GM18867 (cell line): ENCODE measurements around the gene ATG4C.

Source experiments
- ATAC-seq: cut with Tn5 transposase; IDR thresholded peaks from one replicate; pipeline ENCODE4 v1.9.1; 2021; ENCODE audit warnings: mild to moderate bottlenecking, moderate library complexity; ENCODE audit not compliant: unreplicated experiment

The ATG4C gene

GRCh38 chr1:62836856-62837540 is 53.1 kb downstream of the ATG4C start:
- ATAC-seq = no peak

DNA sequence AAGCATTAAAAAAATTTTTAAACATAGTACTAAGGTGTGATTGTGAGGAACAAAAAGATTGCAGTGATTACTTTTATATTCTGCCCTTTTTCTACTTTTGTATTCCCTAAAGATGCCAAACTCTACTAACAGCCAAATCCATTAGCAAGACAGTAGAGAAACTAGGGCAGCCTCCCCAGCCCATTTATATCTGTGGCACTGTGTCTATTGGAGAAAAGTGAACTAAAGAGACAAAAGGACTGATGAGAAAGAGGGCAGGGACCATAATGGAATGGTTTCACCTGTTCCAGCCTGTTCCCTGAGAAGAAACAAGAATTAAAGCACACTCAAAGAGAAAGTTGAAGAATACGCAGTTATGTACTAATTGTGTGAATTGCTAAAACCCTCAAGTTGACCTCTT is 56.6 kb downstream of the ATG4C start:
- ATAC-seq = no peak

- ATAC-seq = peak; percentile 74
Observed at GRCh38 chr1:62841587-62842169, 57.7 kb downstream of the ATG4C start.

- ATAC-seq = no peak
Observed at GRCh38 chr1:62844030-62844429, 60.1 kb downstream of the ATG4C start.

DNA sequence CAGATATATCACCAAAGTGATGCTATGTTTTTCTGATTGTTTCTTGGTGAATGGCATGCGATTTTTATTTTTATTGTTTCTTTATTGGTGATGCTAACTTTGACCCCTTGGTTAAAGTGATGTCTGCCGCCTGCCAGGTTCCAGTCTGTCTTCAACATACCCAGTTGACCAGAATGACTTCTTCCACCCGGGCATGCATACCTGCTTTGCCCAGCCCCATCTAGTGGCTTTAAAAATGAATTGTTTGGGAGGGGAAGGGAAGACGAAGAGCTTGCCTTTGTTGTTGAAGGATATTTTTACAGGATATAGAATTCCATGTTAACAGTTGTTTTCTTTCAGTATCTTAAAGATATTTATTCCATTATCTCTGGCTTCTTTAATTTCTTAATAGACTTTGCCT is 65.1 kb downstream of the ATG4C start:
- no peak for ATAC-seq

GRCh38 chr1:62852253-62852652 is 68.3 kb downstream of the ATG4C start:
- no peak for ATAC-seq

- no peak for ATAC-seq
Observed at GRCh38 chr1:62856960-62857359, 73.0 kb downstream of the ATG4C start.

DNA sequence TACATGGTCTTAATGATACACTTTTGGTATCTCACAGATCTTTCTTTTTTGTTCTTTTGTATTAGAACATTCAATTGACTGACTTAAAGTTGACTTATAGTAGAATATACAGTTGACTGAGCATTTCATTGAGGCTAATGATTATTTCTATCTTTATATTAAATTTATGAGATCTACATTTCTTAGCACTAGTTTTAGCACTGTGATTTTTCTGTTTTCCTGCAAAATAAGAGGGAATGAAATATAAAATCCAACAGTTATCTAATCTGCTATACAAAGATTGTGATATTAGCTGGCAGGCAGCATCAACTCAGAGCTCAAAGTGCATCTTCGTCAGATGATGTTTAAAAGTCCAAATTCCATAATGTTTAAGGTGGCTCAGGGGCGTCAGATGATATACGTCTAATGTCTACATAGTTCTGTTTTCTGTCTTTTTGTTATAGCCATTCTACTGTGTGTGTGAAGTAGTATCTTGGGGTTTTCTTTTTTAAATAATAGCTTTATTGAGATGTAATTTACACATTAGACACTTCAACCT is 85.4 kb downstream of the ATG4C start:
- ATAC-seq = no peak

- ATAC-seq = no peak
Observed at GRCh38 chr1:62870148-62870547, 86.2 kb downstream of the ATG4C start.

- no peak for ATAC-seq
Observed at GRCh38 chr1:62875676-62876075, 91.7 kb downstream of the ATG4C start.

- no peak for ATAC-seq
Observed at GRCh38 chr1:62876535-62876934, 92.6 kb downstream of the ATG4C start.

DNA sequence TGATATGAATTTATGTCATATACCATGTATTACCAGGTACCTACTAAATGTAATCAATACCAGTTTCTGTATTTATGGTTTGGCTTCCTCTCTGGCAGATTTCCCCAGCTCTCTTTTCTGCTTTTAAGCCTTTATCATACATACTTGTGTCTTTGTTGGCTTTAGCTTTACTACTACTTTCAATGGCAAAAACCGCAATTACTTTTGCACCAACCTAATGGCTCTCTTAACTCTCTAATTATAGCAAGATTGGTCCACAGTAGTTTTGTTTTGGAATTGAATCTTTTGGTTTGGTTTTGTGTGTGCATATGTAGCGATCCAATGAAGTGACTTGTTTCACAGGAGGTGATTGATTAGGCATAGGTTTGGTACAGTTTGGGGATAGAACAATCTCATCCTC is 93.6 kb downstream of the ATG4C start:
- no peak for ATAC-seq

DNA sequence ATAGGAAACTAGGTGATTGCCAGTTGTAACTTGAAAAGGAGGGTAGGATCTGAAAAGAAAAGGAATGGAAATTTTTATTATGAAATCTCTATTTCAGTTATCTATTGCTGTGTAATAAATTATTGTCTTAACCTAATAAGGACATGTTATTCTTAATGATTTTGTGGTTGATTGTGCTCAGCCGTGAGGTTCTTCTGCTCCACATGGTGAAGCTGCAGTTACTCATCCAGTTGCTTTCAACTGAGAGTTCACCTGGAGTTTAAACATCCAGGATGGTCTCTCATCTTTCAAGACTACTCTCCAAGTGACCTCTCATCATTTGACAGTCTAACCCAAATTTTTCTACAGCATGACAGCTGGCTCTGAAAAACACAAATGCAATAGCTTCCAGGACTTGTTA is 96.0 kb downstream of the ATG4C start:
- no peak for ATAC-seq

DNA sequence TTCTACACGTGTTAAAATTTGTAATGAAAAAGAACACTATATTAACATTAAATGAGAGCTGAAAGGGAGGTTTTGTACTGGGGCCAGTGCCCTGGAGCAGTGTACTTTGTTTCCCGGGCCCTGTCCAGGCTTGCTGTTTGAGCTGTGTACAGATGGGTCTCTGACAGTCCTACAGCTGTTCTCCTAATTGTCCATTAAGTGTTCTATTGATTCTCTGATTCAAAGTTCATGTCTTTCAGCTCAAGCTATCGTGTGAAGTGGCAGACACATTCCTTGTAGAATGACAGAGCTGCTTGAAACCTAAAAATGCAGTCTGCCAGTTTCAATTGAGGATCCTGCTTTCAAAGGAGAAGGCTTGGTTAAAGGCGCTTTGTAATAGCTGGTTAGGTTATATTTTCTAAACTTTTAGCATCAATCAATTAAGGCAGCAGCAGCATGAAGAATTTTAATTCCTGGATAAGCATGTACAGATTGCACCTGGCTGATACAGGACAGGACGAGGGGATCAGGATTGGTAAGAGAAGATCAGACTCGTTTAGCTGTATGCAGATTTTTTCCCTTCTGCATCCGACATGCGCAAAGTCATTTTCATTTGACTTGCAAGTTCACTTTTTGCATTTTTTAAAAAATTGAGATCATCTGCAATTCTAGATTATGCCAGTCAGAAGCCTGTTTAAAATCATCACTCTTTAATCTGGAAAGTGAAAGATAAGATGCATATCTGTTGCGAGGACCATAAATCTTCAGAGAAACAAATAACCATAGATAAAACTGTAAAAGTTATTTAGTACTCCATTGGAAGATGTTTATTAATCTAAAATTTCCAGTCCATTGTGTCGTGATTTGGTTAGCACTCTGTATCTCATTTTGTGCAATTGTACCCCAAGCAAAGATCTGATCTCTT is 98.5 kb downstream of the ATG4C start:
- ATAC-seq = no peak

DNA sequence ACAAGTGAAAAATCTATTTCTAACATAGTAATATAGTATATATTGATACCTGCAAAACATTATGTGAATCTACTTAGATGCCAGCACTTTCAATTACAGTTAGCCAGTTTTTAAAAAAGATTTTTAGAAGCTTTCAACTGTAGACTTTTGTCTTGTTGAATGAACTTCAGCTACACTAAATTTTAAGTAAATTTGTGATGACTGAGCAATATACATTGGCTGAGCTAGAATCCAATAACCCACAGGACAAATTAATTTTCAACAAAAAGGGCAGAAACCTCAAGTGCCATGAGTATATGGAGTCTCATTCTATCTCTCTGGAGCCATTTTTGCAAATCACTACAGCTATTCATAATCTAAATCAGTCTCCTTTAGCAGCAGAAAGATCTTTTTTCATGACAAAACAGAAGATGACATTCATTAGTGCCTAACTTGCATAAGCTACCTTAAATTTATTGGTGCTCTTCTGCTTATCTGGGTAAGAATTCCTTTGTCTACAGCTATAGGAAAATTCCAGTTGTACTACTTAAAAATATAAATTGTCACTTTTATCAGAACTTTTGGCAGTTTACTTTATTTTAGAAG is 100.3 kb downstream of the ATG4C start:
- ATAC-seq = no peak

GRCh38 chr1:62887799-62888507 is 104.0 kb downstream of the ATG4C start:
- no peak for ATAC-seq

DNA sequence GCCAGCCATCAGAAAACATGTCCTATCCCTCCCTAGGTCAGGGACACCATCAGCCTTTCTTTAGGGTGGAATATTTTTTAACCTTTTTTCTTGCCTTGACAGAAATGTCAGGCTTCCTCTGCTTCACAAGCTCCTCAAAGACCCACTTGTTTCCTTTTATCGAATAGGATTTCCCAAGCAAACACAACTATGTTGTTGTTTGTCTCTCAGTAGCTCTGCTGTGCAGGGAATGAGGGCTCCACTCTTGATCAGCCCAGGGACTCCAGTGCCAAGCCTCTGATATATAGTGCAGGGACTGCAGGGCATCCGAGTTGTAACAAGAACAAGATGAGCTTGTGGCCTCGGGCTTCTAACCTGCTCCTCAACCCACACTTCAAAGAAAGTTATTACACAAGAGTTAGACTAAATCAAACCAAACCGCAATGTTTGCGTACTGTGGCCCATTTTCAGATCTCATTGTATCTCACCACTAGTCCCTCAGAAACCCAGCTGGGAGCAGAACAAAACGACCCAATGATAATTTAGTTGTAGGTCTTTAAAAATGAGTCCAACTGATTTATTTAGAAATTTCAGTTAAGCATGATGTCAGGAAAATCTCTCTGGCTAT is 108.1 kb downstream of the ATG4C start:
- ATAC-seq = no peak

- no peak for ATAC-seq
Observed at GRCh38 chr1:62897788-62898187, 113.9 kb downstream of the ATG4C start.

DNA sequence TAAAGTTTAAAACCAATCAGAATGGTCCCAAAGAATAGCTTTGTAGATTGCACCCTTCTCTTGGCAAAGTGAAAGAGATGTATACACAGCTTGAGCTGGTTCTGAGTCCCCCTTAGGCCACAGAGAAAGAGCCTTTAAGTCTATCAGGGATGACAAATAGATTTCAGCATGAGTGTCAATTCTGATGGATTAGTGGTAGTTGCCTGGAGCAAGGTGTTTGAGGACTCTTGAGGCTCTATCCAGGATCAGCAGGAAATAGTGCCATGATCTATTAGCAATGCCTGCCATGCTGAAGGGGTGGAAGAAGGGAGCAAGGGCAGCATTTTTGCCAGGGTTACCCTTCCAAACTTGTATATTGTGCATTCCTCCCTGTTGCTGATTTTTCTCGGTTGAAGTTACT is 116.6 kb downstream of the ATG4C start:
- ATAC-seq = no peak

DNA sequence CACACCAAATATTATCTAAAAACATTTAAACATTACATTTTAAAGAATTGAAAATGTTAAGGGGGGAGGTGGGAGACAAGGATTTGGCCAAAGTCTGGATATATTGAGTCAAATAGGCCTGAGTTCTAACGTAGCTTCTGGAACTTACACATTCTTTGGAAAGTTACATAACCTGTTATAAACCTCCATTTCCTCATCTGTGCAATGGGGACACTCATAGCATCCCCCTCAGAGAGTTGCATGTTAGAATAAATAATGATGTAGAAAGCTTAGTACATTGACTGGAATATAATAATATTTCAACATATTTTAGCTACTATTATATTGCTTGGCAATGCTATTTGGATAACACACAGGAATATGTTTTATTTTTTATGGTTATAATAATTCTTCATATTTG is 117.7 kb downstream of the ATG4C start:
- no peak for ATAC-seq
